Vagina (tissue), 2 donors: ENCODE data around the gene SSNA1. TPM values are rescaled to one million over a fixed set of nuclear protein-coding genes. Genes with fewer than 3 reads are reported as not detected.

Experiments used
- DNase-seq, 2 donors: peaks; one replicate each; pipeline ENCODE4 v3.0.0-alpha.2; 2017; ENCODE audit errors: extremely low spot score in 2 of 2
- H3K27ac ChIP-seq: fragments of 200-600 bp; sonication (generic); one replicate; pipeline ENCODE4 v1.5.1; 2019
- H3K27me3 ChIP-seq: fragments of 200-600 bp; sonication (generic); one replicate; pipeline ENCODE4 v1.5.1; 2019
- H3K36me3 ChIP-seq, 2 donors: fragments of 200-600 bp; sonication (generic); one replicate each; pipeline ENCODE4 v1.5.1; 2017 to 2019
- H3K4me1 ChIP-seq: fragments of 200-600 bp; sonication (generic); one replicate; pipeline ENCODE4 v1.5.1; 2019
- H3K4me3 ChIP-seq, 2 donors: fragments of 200-600 bp; sonication (generic); 1 replicate in 1 of 2; 2 replicates in 1 of 2; pipeline ENCODE4 v1.5.1; 2016 to 2019
- H3K9me3 ChIP-seq: fragments of 200-600 bp; sonication (generic); one replicate; pipeline ENCODE4 v1.5.1; 2019
- CTCF ChIP-seq, 3 experiments: fragments of 450-650 bp in 2 of 3; fragments of 200-600 bp in 1 of 3; sonication (generic) in 1 of 3; IDR thresholded peaks; one replicate each; pipeline ENCODE4 v1.5.1; 2017 to 2019; ENCODE audit warnings: antibody characterized with exemption in 3 of 3, mild to moderate bottlenecking in 2 of 3, moderate library complexity in 2 of 3
- POLR2A ChIP-seq, 2 donors: fragments of 450-650 bp; IDR thresholded peaks; one replicate each; pipeline ENCODE4 v1.6.1; 2017; ENCODE audit warnings: antibody characterized with exemption in 2 of 2, mild to moderate bottlenecking in 2 of 2, moderate library complexity in 2 of 2
- POLR2AphosphoS5 ChIP-seq, 2 donors: sonication (generic); formaldehyde crosslinking; IDR thresholded peaks; one replicate each; pipeline ENCODE4 v1.9.0; 2017; ENCODE audit warnings: antibody characterized with exemption in 2 of 2, mild to moderate bottlenecking in 2 of 2, low read depth in 1 of 2; ENCODE audit not compliant: insufficient read depth in 1 of 2
- intact Hi-C: fragments of 100-400 bp; cut with DNase I; formaldehyde crosslinking; loops from one replicate; pipeline ENCODE4 v1.15.1; 2023
- total RNA-seq: library from RNA; depleted of rRNA; stranded (reverse); fragments of >200 nt; gene quantifications from one replicate; pipeline ENCODE4 v1.2.3, GENCODE V29; 2016

The SSNA1 gene
- total RNA-seq, 1 donor from 2014 or later: 49.8 TPM

- intact Hi-C loops: no loop called here
- no peaks in the 10 kb centered on the region for H3K36me3 ChIP-seq
- no peaks in the 10 kb centered on the region for H3K9me3 ChIP-seq
- H3K27me3 ChIP-seq: peaks cover 17% of the 10 kb centered on the region
- H3K4me3 ChIP-seq: no peak overlapping the region
- no peak for DNase-seq
- H3K4me1 ChIP-seq: peaks cover 29% of the 10 kb centered on the region
- no peak overlapping the region for H3K27ac ChIP-seq
- TF ChIP-seq POLR2AphosphoS5 (IDR thresholded peaks at IDR 0.05; ENCODE audit: insufficient read depth in 1 of 2, low read depth in 1 of 2) (no peak), POLR2A (IDR thresholded peaks at IDR 0.05) (no peak), CTCF (IDR thresholded peaks at IDR 0.05) (no peak)
Measured at GRCh38 chr9:137157618-137158415, 30.7 kb upstream of the SSNA1 start.

GRCh38 chr9:137158625-137159024, 29.9 kb upstream of the SSNA1 start:
- no peak overlapping the region for H3K4me3 ChIP-seq
- no peaks in the 10 kb centered on the region for H3K36me3 ChIP-seq
- no peak for DNase-seq
- intact Hi-C loops: no loop called here
- H3K9me3 ChIP-seq: no peaks in the 10 kb centered on the region
- TF ChIP-seq POLR2A (IDR thresholded peaks at IDR 0.05): no peak
- peaks cover 18% of the 10 kb centered on the region for H3K27me3 ChIP-seq
- peaks cover 37% of the 10 kb centered on the region for H3K4me1 ChIP-seq
- no peak overlapping the region for H3K27ac ChIP-seq

DNA sequence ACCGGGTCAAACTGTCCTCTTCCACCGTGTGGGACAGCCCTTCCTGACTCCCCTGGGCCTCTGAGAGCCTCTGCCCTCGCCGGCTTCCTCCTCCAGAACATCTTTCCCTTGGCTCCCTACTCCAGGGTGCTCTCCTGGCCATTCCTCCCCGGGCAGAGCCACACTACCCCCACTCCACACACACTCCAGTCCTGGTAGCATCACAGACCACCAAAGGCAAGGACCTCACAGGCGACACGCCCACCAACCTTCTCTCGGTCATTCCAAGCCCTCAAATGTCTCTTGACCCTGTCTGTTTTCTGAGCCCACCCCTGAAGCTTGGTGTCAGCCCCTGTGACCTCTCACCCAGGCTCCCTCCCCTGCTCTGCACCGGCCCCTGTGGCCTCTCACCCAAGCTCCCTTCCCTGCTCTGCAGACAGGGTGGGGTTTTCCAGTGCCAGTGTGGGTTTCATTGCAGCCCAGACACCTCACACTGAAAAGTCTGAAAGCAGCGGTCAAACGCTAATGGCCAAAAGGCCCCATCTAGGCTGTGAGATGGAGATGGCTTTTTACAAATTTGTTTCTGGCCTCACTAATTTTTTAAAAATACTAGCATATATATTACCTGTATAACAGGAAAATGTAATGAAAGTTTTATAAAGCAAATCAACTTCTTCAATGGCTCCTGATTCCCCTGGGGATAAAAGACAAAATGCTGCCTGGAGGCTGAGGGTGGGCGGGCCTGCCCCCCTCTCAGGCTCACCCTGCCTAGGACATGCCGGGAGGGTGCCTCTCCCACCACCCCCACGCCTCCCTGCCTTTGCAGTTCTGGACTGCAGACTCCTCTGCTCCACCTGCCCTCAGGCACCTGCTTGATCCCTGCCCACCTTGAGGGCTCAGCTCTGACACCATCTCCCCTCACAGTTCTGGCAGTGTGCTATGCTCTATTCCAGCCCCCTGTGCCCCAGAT, 29.1 kb upstream of the SSNA1 start:
- Histone ChIP-seq H3K27me3 (peaks cover 18% of the 10 kb centered on the region), H3K36me3 (no peaks in the 10 kb centered on the region), H3K9me3 (no peaks in the 10 kb centered on the region), H3K27ac (no peak overlapping the region), H3K4me3 (no peak overlapping the region), H3K4me1 (peaks cover 37% of the 10 kb centered on the region)
- TF ChIP-seq POLR2A (IDR thresholded peaks at IDR 0.05) (no peak), CTCF (IDR thresholded peaks at IDR 0.05) (no peak), POLR2AphosphoS5 (IDR thresholded peaks at IDR 0.05; ENCODE audit: insufficient read depth in 1 of 2, low read depth in 1 of 2) (no peak)
- DNase-seq: no peak
- intact Hi-C loops: loop anchor here (10.0 kb wide), 1 partner anchor 255 kb away; no protein-coding TSS in a partner anchor

- Histone ChIP-seq H3K4me3 (no peak overlapping the region), H3K4me1 (peaks cover 37% of the 10 kb centered on the region), H3K27ac (no peak overlapping the region), H3K36me3 (no peaks in the 10 kb centered on the region), H3K27me3 (peaks cover 21% of the 10 kb centered on the region), H3K9me3 (no peaks in the 10 kb centered on the region)
- DNase-seq: no peak
- TF ChIP-seq CTCF (IDR thresholded peaks at IDR 0.05) (no peak), POLR2AphosphoS5 (IDR thresholded peaks at IDR 0.05; ENCODE audit: insufficient read depth in 1 of 2, low read depth in 1 of 2) (no peak), POLR2A (IDR thresholded peaks at IDR 0.05) (no peak)
- intact Hi-C loops: loop anchor here (10.0 kb wide), 1 partner anchor 255 kb away; no protein-coding TSS in a partner anchor
Measured at GRCh38 chr9:137160054-137160425, 28.4 kb upstream of the SSNA1 start.

- H3K27me3 ChIP-seq: peaks cover 26% of the 10 kb centered on the region
- TF ChIP-seq POLR2A (IDR thresholded peaks at IDR 0.05) (no peak), POLR2AphosphoS5 (IDR thresholded peaks at IDR 0.05; ENCODE audit: insufficient read depth in 1 of 2, low read depth in 1 of 2) (no peak), CTCF (IDR thresholded peaks at IDR 0.05) (no peak)
- intact Hi-C loops: loop anchor here (10.0 kb wide), 1 partner anchor 254 kb away; no protein-coding TSS in a partner anchor
- H3K4me3 ChIP-seq: no peak overlapping the region
- no peaks in the 10 kb centered on the region for H3K36me3 ChIP-seq
- peaks cover 37% of the 10 kb centered on the region for H3K4me1 ChIP-seq
- no peak for DNase-seq
- no peaks in the 10 kb centered on the region for H3K9me3 ChIP-seq
- H3K27ac ChIP-seq: no peak overlapping the region
Measured at GRCh38 chr9:137160716-137161557, 27.5 kb upstream of the SSNA1 start.
